RWPE2 (cell line): ENCODE data around the gene PTGR3.

Experiments
- ATAC-seq: fragments of 200-7000 bp; cut with Tn5 transposase; 3 replicates; pipeline ENCODE4 v1.9.1; 2021; ENCODE audit warnings: low read depth
- DNase-seq: peaks from one replicate; pipeline ENCODE4 v3.0.0-alpha.2; 2020; ENCODE audit warnings: low spot score
- H3K27ac ChIP-seq: fragments of 450-650 bp; 2 replicates; pipeline ENCODE4 v1.5.1; 2017; ENCODE audit warnings: mild to moderate bottlenecking; ENCODE audit not compliant: poor library complexity, severe bottlenecking
- H3K27me3 ChIP-seq: fragments of 250-450 bp; sonication (Bioruptor Pico); 2 replicates; pipeline ENCODE4 v1.5.1; 2021; ENCODE audit warnings: mild to moderate bottlenecking, moderate library complexity; ENCODE audit not compliant: insufficient read depth, poor library complexity, severe bottlenecking
- H3K36me3 ChIP-seq: fragments of 250-450 bp; sonication (Bioruptor Pico); 2 replicates; pipeline ENCODE4 v1.5.1; 2020; ENCODE audit warnings: low read depth, mild to moderate bottlenecking, moderate library complexity
- H3K4me1 ChIP-seq: fragments of 250-450 bp; sonication (Bioruptor Pico); 2 replicates; pipeline ENCODE4 v1.5.1; 2021; ENCODE audit warnings: mild to moderate bottlenecking, moderate library complexity; ENCODE audit not compliant: insufficient read depth, poor library complexity, severe bottlenecking
- H3K4me3 ChIP-seq: fragments of 250-450 bp; sonication (Bioruptor Pico); 2 replicates; pipeline ENCODE4 v1.5.1; 2021; ENCODE audit warnings: mild to moderate bottlenecking, moderate library complexity; ENCODE audit not compliant: severe bottlenecking
- H3K9me3 ChIP-seq: fragments of 250-450 bp; sonication (Bioruptor Pico); 2 replicates; pipeline ENCODE4 v1.5.1; 2021; ENCODE audit warnings: mild to moderate bottlenecking, moderate library complexity; ENCODE audit not compliant: severe bottlenecking
- CTCF ChIP-seq: fragments of 450-650 bp; IDR thresholded peaks from one replicate; pipeline ENCODE4 v1.5.1; 2017; ENCODE audit warnings: mild to moderate bottlenecking, moderate library complexity; ENCODE audit not compliant: poor library complexity, severe bottlenecking

The PTGR3 gene

GRCh38 chr18:75163736-75164135 is 45.2 kb downstream of the PTGR3 start:
- Histone ChIP-seq H3K4me3 (no peak overlapping the region), H3K27me3 (peaks cover 22% of the 10 kb centered on the region), H3K36me3 (no peaks in the 10 kb centered on the region), H3K27ac (no peak overlapping the region), H3K9me3 (no peaks in the 10 kb centered on the region), H3K4me1 (no peaks in the 10 kb centered on the region)
- no peak for ATAC-seq
- DNase-seq = no peak
- no peak for TF ChIP-seq CTCF

GRCh38 chr18:75162978-75163377 is 46.0 kb downstream of the PTGR3 start:
- ATAC-seq (no peak), DNase-seq (no peak)
- no peaks in the 10 kb centered on the region for H3K4me1 ChIP-seq
- no peak overlapping the region for H3K27ac ChIP-seq
- H3K9me3 ChIP-seq = no peaks in the 10 kb centered on the region
- TF ChIP-seq CTCF = no peak
- no peak overlapping the region for H3K4me3 ChIP-seq
- no peaks in the 10 kb centered on the region for H3K36me3 ChIP-seq
- peaks cover 14% of the 10 kb centered on the region for H3K27me3 ChIP-seq

- no peak for DNase-seq
- TF ChIP-seq CTCF = no peak
- H3K9me3 ChIP-seq = no peaks in the 10 kb centered on the region
- no peak overlapping the region for H3K27ac ChIP-seq
- H3K27me3 ChIP-seq = peaks cover 9% of the 10 kb centered on the region
- H3K4me3 ChIP-seq = no peak overlapping the region
- H3K36me3 ChIP-seq = no peaks in the 10 kb centered on the region
- H3K4me1 ChIP-seq = no peaks in the 10 kb centered on the region
- ATAC-seq = peak; percentile 70; the same call in 2 of the 3 replicates
Observed at GRCh38 chr18:75162467-75162866, 46.5 kb downstream of the PTGR3 start.

GRCh38 chr18:75161256-75162028 is 47.5 kb downstream of the PTGR3 start:
- DNase-seq (no peak), ATAC-seq (no peak)
- H3K27ac ChIP-seq = no peak overlapping the region
- no peak for TF ChIP-seq CTCF
- H3K36me3 ChIP-seq = no peaks in the 10 kb centered on the region
- H3K27me3 ChIP-seq = peaks cover 9% of the 10 kb centered on the region
- H3K4me3 ChIP-seq = no peak overlapping the region
- no peaks in the 10 kb centered on the region for H3K9me3 ChIP-seq
- H3K4me1 ChIP-seq = no peaks in the 10 kb centered on the region

- Histone ChIP-seq H3K4me1 (no peaks in the 10 kb centered on the region), H3K27me3 (peaks cover 9% of the 10 kb centered on the region), H3K4me3 (no peak overlapping the region), H3K36me3 (no peaks in the 10 kb centered on the region), H3K9me3 (no peaks in the 10 kb centered on the region), H3K27ac (no peak overlapping the region)
- ATAC-seq (no peak), DNase-seq (no peak)
- TF ChIP-seq CTCF = no peak
Observed at GRCh38 chr18:75160364-75160763, 48.6 kb downstream of the PTGR3 start.
